GM19193 (cell line): Measurements from ENCODE around the gene CFAP77.

Source experiments
- POLR2A ChIP-seq: IDR thresholded peaks from 4 replicates; pipeline ENCODE4 v1.6.1; 2011; ENCODE audit not compliant: insufficient read depth, insufficient read length; ENCODE audit errors: extremely low read depth

The CFAP77 gene

DNA sequence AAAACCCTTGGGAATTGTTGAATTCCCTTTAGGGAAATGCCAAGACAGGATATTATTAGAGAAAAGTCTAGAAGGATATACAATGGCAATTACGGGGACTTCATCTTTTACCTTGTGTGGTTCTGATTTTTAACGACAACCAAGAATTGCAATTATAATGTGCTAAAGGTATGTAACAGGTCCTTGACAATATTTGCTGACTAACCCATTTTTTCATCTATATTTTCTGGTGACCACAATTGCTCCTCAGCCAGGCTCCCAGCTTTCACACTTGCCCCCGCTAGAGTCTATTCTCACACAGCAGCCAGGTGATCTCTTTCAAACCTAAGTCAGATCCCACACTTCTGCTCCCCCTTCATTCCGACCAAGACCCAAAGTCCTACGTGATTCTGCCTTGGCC is 206.7 kb downstream of the CFAP77 start:
- TF ChIP-seq POLR2A: no peak

DNA sequence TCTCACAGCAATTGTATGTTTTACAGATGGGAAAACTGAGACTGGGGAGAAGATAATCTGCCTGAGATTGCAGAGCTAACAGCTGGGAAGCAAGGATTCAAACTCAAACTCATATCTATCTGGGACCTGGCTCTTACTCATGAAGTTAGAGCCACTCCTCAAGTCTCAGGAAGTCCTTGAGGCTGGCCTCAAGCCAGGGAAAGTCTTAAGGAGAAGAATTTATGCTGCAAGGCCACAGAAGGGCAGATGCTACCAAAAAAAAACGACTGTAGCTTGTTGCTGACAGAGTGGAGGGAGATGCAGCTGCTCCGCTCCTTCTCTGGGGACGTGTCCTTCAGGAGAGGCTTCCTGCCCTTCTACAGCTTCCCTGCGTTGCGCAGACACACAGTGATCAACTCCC is 212.1 kb downstream of the CFAP77 start:
- no peak for TF ChIP-seq POLR2A
